ENCODE measurements around the gene CCDC169.

- TF ChIP-seq CTCF (optimal IDR thresholded peaks at IDR 0.05 in 1 of 3, IDR thresholded peaks at IDR 0.05 in 1 of 3, conservative IDR thresholded peaks at IDR 0.05 in 1 of 3; ENCODE audit: extremely low read depth in 1 of 3, insufficient read depth in 2 of 3, low read length in 3 of 3) (no peak), EZH2 (IDR thresholded peaks at IDR 0.05; ENCODE audit: low read length) (no peak)
Observed at GRCh38 chr13:36192166-36192565, 105.4 kb downstream of the CCDC169 start.

Data from keratinocyte (primary cell).